Amniotic stem cell (primary cell): ENCODE data around the gene UCN.
"Not testable (repeated sequence)": the region's sequence is repeated elsewhere in the genome, so short reads cannot be mapped to it uniquely, and the experiment has no call there.

Experiments
- DNase-seq: peaks from one replicate; lab custom pipeline; 2025; lab: John Stamatoyannopoulos, UW

The UCN gene

DNA sequence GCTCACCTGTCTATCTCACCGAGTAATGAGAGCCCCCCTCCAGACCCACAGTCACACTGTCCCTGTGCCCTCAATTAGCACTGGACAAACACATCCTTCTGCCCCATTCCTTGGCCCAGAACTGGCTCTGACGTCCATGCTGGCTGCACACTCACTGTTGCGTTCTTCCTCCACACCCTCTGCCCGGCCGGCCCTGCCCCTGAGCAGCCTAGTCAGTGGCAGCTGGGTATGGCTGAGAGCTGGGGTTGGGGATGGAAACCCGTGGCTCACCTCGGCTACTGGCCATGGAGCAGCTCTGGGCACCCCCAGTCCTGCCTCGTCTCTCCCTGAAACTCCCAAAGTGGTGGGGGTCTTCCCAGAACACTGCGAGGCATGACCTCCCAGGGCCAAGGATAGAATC, 6.5 kb upstream of the UCN start:
- DNase-seq: no peak

- DNase-seq: no peak
Observed at GRCh38 chr2:27313882-27314645, 5.8 kb upstream of the UCN start.

- no peak for DNase-seq
Observed at GRCh38 chr2:27312152-27312551, 3.9 kb upstream of the UCN start.

GRCh38 chr2:27309651-27310050, 1.4 kb upstream of the UCN start:
- DNase-seq: no peak

DNA sequence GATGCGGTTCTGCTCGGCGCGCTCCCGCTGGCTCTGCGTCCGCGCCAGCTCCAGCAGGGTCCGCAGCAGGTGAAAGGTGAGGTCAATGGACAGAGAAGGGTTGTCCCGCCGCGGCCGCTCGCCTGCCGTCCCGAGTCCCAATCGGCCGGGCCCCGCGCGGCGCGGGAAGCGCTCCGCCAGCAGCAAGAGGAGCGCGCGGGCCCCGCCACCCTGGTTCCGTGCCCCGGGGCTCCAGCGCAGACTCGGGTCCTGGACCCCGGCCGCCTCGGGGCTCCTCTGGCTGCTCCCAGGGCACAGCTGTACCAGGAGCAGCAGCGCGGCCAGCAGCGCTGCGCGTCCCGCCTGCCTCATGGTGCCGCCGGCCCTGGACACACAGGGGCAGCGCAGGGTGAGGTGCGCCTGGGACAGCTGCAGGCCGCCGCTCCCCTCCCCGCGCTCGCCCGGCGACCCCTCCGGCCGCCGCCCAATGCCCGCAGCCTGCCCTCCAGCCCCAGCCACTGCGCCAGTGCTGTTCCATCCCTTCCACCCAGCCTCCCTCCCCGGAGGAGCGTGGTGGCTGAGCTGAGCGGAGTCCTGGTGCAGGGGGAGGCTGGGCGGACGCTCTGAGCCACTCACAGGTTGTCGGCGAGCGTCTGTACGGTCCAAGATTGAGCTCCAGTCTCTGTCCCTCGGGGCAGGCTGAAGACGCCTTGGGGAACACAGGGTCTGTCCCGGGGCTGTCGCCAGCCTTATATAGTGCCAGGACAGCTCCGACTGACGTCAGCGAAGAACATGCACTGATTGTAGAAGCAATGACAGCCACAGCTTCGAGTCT, 493 bp downstream of the UCN start:
- DNase-seq: no peak

- no peak for DNase-seq
Observed at GRCh38 chr2:27307287-27307544, 1.0 kb downstream of the UCN start.

DNA sequence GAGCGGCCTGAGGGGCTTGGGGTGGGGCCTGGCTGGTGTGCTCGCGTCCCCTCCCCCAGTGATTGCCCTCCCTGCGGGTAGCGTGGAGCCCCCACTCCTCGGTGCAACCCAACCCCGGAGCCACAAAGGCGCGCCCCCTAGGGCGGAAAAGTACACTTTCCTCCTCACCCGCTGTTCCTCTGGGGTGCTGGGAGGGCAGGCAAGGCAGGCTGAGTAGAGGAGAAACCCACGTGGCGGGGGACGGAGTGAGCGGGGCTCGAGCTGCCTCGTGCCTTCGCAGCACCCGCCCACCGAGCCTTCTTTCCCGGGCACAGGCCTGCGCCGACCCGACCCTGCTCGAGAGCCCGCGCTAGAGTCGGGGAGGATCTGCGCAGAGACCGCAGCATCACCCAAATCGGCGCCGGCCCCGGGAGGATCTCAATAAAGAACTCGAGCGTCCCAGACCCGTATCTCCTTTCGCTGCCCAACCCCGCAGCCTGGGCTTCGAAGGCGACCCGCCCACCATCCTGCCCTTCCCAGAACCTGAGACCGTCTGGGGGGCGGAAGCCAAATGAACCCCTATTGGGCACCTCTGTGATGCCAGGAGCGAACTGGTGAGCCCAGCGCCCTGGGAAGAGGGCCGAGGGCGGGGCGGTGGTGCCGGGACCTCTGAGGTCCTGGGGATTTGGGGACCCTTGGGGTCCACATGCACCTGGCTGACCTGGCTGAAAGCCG, 1.5 kb downstream of the UCN start:
- DNase-seq: no peak

DNA sequence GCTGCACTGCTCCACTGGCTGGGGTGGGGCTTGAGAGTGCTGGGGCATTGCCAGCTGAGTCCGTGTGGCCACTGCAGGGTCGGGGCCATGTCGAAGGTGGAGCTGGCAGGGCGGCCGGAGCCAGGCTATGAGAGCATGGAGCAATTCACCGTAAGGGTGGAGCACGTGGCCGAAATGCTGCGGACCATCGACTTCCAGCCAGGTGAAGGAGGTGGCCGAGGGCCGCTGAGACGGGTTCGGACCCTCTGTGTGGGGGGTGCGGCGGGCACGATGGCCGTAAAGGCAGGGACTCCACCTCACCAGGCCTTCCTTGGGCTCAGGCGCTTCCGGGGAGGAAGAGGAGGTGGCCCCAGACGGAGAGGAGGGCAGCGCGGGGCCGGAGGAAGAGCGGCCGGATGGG, 2.1 kb downstream of the UCN start:
- DNase-seq: no peak

GRCh38 chr2:27305516-27305915, 2.7 kb downstream of the UCN start:
- DNase-seq: no peak

- DNase-seq: no peak
Observed at GRCh38 chr2:27304488-27305240, 3.6 kb downstream of the UCN start.

DNA sequence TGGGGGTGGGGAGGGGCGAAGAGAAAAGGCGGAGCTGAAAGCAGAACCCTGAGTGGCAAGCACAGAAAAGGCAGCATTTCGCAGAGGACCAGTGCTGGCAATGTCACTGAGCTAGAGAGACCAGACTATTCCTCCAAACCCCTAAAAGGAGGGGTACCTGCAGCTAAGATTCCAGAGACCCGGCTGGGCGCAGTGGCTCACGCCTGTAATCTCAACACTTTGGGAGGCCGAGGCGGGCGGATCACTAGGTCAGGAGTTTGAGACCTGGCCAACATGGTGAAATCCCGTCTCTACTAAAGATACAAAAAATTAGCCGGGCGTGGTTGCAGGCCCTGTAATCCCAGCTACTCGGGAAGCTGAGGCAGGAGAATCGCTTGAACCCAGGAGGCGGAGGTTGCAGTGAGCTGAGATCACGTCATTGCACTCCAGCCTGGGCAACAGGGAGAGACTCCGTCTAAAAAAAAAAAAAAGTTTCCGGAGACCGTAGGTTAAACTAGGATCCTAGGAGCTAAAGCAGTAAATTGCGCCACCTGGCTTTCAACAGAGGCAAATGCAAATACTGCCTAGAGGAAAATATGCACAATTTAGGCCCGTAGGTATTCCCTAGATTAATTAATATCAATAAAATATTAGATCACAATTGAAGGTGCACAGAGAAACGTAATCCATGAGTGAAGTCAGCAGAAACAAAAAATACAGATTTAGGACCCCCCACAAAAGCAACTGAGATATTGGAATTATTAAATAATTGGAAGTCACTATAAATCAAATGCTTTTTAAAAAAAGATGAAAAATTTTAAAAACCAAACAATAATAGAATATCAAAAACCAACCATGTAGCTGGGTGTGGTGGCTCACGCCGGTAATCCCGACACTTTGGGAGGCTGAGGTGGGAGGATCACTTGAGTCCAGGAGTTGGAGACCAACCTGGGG, 4.9 kb downstream of the UCN start:
- DNase-seq: peak; percentile 73

DNA sequence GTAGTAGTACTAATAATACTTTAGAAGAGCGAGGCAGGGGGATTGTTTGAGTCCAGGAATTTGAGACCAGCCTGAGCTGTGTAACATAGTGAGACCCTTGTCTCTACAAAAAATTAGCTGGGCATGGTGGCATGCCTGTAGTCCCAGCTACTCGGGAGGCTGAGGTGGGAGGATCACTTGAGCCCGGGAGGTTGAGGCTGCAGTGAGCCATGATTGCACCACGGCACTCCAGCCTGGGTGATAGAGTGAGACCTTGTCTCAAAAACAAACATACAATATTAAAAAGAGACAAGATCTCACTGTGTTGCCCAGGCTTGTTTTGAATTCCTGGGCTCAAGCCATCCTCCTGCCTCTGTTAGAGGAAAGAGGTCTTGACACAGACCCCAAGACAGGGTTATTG, 7.6 kb downstream of the UCN start:
- DNase-seq: not testable (repeated sequence)

DNA sequence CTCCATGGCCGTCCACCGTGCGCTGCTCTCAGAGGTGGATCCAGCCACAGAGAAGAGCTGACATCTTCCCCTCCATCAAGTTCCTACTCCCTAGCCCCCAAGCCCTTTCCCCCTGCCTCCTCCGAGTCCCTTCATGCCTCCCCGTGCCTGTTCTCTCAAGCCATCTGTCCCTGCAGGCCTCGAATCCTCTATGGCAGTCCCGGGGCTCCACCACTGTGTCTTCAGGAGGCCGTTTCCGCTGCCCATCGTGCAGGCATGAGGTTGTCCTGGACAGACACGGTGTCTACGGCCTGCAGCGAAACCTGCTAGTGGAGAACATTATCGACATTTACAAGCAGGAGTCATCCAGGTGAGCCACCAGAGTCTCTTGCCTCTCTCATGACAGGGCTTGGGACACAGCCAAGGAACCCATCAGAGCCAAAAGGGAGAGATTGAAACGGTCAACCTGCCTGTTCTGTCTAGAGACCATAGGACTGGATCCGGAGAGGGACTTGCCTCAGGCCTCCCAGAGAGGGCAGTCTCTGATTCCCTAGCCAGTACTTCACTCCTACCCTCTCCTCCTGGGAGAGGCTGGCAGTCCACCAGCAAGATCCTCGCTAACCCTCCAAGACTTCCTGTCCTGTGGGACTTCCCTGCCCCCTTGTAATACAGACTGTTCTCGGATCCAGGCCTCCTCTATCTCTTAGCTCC, 9.7 kb downstream of the UCN start:
- no peak for DNase-seq

- DNase-seq: no peak
Observed at GRCh38 chr2:27297195-27297594, 11.1 kb downstream of the UCN start.

DNA sequence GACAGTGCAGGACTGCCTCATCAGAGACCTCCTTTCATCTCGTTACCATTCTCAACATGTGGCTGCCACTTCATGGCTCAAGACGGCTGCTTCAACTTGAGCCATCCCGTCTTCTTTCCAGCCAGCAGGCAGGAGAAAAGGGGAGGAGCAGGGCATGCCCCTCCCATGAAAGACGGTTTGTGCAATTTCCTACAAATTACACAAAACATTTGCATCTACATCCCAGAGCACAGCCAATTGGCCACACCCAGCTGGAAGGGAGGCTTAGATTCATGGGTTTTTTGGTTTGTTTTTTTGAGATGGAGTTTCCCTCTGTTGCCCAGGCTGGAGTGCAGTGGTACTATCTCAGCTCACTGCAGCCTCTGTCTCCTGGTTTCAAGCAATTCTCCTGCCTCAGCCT, 11.8 kb downstream of the UCN start:
- no peak for DNase-seq

DNA sequence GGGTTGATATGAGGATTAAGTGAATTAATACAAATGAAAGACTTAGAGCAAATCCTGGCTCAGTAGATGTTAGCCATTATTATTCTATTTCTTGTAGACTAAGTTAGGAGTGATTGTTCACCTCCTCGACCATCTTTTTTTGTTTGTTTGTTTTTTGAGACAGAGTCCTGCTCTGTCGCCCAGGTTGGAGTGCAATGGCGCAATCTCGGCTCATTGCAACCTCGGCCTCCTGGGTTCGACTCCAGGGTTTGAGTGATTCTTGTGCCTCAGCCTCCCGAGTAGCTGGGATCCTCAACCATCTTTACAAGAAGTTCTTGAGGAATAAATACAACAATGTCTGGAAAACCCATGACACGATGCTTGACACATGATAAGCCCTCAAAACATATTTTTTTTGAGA, 13.3 kb downstream of the UCN start:
- DNase-seq: no peak

DNA sequence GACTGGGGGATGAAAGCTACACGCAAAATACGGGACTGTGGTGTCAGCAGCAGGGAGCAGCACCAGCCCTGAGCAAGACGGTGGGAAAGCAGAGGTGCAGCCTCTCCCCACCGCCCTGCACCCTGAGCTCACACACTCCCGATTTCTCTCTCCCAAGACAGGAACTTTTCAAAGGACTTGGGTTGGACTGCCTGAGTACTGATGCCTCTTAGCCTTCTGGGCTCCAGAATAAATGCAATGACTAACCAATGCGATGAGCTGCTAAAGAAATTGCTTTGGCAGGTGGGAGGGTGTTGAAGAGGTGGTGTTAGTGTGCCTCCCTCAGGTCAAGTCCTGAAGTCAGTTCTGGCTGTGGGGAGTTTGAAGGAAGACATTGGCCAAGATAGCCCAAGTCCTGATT, 16.4 kb downstream of the UCN start:
- DNase-seq: no peak

DNA sequence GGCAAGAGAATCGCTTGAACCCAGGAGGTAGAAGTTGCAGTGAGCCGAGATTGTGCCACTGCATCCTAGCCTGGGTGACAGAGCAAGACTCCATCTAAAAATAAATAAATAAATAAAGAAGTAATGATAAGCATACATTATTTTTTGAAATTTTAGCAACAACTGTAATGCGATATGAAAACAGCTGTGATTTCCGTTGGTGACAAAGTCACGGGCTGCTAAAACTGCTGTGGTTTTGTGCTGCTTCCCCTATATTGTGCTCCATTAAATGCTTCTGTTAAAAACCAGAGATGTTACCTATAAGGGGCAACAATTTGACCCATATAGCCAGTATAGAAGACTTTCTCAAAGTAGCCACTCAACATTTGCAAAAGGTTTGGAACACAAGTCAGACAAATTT, 17.7 kb downstream of the UCN start:
- DNase-seq: no peak

DNA sequence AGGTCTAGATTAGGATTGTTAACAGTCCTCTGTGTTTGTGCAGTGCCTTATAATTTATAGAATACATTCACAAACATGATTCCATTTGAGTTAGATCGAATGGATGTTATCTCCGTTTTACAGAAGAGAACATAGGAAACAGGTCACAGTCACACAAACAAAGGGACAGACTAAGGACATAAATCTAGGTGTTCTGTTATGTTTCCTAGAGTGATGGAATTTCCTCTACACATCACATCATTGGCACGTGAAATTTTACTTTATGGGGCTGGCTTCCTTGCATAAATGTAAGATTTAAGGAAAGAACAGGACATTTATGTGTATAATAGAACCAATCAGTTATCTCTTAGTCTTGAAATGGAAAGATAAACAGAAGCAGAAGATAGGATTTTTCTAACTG, 19.6 kb downstream of the UCN start:
- DNase-seq: no peak

GRCh38 chr2:27285481-27285880, 22.8 kb downstream of the UCN start:
- DNase-seq: no peak

GRCh38 chr2:27284996-27285395, 23.2 kb downstream of the UCN start:
- DNase-seq: no peak
